Measurements from ENCODE around the gene RNU7-1.
"Not testable (repeated sequence)": the region's sequence is repeated elsewhere in the genome, so short reads cannot be mapped to it uniquely, and the experiment has no call there.

RNU7-1 gene

DNA sequence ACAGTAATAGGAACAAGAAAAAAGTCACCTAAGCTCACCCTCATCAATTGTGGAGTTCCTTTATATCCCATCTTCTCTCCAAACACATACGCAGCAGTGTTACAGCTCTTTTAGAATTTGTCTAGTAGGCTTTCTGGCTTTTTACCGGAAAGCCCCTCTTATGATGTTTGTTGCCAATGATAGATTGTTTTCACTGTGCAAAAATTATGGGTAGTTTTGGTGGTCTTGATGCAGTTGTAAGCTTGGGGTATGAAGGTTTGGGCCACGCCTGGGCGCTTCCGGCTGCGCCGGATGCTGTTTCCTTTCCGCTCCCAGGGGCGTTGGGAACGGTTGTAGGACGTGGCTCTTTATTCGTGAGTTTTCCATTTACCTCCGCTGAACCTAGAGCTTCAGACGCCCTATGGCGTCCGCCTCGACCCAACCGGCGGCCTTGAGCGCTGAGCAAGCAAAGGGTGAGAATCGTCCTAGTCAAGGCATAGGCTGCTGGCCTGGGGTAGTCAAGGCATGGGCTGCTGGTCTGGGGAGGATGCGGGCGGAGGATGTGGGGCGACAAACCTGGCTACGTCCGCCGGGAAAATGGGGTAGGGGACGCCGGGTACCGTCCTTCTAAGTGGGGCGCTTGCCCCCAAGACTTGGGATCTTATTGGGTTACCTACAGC is at the start of gene RNU7-1, which contains the start of gene C12orf57:
Gene RNU7-1, plus strand, starts transcription at position 95 of the 659 bp plus-strand sequence.
Gene C12orf57, plus strand, starts transcription at position 301 of the 659 bp plus-strand sequence. Its CDS starts 100 bp downstream, at position 401.
- DNase-seq, result peak; percentile 84

DNA sequence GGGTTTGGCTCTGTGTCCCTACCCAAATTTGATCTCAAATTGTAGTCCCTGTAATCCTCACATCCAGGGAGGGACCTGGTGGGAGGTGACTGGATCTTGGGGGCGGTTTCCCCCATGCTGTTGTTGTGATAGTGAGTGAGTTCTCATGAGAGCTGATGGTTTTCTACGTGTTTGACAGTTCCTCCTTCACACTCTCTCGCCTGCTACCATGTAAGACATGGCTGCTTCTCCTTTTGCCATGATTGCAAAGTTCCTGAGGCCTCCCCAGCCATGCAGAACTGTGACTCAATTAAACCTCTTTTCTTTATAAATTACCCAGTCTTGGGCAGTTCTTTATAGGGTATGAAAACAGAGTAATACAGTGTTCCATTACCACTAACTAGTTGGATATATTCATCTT is 49.3 kb upstream of the RNU7-1 start:
- no peak for DNase-seq

DNA sequence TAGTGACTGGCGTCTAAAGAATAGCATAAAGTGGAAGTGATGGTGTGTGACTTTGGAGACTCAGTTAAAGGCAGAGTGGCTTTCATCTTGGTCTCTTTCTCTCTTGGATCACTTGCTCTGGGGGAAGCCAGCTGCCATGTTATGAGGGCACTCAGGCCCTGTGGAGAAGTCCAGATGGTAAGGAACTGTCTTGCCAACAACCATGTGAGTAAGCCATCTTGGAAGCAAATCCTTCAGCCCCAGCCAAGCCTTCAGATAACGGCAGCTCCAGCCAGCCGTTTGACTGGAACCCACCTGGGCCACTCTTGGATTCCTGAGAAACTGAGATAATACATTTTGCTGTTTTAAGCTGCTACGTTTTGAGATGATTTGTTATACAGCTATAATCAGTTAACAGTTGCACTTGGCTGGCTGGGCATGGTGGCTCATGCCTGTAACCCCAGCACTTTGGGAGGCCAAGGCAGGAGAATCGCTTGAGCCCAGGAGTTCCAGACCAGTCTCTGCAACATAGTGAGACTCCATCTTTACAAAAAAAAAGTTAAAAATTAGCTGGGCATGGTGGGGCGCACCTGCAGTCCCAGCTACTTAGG is 46.7 kb upstream of the RNU7-1 start:
- DNase-seq, result no peak

DNA sequence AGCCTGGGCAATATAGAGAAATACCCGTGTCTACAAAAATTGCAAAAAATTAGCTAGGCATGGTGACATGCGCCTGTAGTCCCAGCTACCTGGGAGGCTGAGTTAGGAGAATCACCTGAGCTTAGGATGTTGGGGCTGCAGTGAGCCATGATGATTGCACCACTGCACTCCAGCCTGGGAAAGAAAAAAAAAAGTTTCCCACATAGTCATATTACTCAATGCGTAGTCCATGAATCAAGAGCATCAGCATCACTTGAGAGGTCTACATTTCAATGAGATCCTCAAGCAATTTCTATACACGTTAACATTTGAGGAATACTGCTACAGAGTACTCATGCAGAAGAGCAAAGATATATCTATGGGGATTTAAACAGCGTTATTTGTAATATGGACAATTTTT is 44.2 kb upstream of the RNU7-1 start:
- no peak for DNase-seq

GRCh38 chr12:6899837-6900519 is 43.6 kb upstream of the RNU7-1 start:
- DNase-seq, result peak; percentile 78

- no peak for DNase-seq
These were observed 41.2 kb upstream of the RNU7-1 start for GRCh38 chr12:6902448-6902847.

GRCh38 chr12:6903722-6904121 is 39.9 kb upstream of the RNU7-1 start:
- DNase-seq, result no peak

DNA sequence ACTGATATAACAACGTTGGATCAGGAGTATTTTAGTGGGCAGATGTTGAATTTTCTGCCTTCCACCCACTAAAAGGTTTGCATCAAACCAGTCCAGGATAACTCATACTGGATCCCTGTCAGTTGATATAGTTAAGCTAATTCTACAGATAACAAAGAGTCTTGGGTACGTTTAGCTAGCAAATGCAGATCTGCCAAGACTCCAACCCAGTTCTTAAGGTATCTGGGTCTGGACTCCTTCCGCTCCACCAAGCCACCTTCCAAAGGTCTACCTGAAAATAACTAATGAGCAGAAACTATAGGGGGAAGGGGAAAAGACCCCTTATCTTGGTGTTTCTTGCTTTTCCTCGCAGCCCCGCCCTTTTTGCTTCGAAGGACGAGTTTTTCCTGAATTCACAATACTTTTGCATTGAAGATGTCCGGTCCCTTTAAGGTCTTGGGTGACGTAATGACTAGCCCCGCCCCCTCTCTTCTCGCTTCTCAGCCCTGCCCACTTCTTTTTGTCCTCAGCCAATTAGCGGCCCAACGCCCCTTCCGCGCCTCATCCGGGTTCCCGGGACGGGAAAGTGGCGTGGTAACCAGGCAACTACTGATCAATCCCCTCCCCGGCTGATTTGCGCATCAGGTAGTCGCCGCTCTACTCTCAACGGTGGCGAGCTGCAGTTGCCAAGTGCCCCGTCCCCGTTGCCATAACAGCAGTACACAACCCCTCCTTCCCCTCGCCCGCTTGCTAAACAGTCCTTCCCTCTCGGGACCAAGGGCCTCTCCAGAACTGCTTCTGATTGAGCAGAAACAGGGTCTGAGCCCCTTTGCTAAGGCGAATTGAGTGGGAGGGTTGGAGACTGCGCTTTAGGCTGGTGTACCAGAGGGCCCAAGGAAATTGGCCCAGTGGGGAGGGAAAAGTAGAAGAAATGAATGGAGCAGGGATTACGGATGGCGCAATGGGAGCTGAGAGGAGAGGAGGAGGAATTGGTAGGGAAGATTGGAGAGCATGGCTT is 39.0 kb upstream of the RNU7-1 start, which contains the start of gene LRRC23:
Gene LRRC23, plus strand, starts transcription at position 543 of the 997 bp plus-strand sequence. CDS start 812 bp downstream, outside the sequence.
- DNase-seq, result peak; percentile 97

GRCh38 chr12:6905414-6906040 is 38.1 kb upstream of the RNU7-1 start:
- DNase-seq, result no peak

DNA sequence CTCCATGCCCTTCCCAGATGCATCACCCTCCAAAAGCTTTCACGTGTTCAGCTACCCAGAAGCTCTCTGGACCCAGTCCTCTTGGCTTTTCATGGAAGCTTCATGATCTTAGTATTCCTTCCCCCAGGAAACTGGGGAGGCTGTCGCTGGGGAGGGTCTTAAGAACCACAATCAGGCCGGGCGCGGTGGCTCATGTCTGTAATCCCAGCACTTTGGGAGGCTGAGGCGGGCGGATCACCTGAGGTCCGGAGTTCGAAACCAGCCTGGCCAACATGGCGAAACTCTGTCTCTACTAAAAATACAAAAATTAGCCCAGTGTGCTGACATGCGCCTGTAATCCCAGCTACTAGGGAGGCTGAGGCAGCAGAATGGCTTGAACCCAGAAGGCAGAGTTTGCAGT is 35.5 kb upstream of the RNU7-1 start:
- not testable (repeated sequence) for DNase-seq

DNA sequence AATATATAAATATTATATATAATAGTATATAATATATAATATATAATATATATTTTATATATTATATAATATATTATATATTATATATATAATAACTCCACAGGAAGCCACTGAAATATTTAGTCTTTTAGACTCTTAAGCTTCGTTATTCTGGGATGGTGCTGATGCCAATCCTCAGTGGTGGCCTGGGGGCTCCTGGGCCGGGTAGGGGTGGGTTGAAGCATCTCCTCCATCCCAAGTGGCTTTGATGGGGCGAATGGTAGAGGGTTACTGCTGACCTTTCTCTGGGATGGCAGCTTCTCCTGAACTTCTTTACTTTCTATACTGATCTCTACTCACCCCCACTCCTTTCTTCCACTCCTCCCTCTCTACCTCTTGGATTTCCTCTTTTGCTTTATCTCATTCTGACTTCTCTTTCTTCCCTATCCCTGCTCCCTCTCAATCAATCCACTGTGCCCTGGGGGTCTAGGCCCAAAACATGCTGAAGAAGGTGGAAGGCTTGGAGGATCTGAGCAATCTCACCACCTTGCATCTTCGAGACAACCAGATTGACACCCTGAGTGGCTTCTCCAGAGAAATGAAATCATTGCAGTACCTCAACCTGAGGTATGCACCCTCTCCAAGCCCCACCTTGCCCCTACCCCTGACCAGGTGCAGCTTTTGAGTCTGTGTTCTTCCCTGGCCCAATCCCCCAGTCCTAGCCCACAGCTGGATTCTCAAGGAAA is 34.0 kb upstream of the RNU7-1 start:
- no peak for DNase-seq

GRCh38 chr12:6912164-6912935 is 31.3 kb upstream of the RNU7-1 start:
- no peak for DNase-seq

DNA sequence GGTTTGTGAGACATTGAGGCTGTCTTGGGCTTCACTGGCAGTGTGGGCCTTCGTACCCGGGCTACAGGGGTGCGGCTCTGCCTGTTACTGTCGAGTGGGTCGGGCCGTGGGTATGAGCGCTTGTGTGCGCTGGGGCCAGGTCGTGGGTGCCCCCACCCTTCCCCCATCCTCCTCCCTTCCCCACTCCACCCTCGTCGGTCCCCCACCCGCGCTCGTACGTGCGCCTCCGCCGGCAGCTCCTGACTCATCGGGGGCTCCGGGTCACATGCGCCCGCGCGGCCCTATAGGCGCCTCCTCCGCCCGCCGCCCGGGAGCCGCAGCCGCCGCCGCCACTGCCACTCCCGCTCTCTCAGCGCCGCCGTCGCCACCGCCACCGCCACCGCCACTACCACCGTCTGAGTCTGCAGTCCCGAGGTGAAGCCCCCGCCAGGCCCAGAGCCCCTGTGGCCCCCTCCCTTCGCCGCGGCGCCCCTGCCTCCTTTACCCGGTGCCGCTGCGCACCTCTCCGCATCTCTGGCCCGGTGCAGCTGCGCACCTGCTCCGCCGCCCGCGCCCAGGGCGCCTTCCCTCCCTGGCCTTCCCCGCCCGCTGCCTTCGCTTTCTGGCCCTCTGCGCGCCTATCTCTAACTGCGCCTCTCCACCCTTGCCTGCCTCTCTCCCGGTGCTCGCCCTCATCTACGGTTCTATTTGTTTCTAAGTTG is 29.2 kb upstream of the RNU7-1 start, which contains the start of gene ENO2:
Gene ENO2, plus strand, starts transcription at position 335 of the 701 bp plus-strand sequence. CDS start 1,253 bp downstream, outside the sequence.
- peak; percentile 73 for DNase-seq

- DNase-seq, result peak; percentile 56
These were observed 28.4 kb upstream of the RNU7-1 start for GRCh38 chr12:6914947-6915788.

- DNase-seq, result no peak
These were observed 27.8 kb upstream of the RNU7-1 start for GRCh38 chr12:6915789-6916285.

- no peak for DNase-seq
These were observed 27.0 kb upstream of the RNU7-1 start for GRCh38 chr12:6916426-6917200.

GRCh38 chr12:6917491-6918231 is 26.0 kb upstream of the RNU7-1 start:
- DNase-seq, result no peak

Data from NCI-H345 (cell line).